Heart left ventricle (tissue), 13 donors: ENCODE results near the gene NMRK2.

ENCODE experiments used
- CTCF ChIP-seq, 12 donors: fragments of 200-600 bp; sonication (generic) in 4 of 12; IDR thresholded peaks; one replicate each; pipeline versions ENCODE4 v1.5.0 to v1.8.0; 2018 to 2022; ENCODE audit warnings: antibody characterized with exemption in 12 of 12, mild to moderate bottlenecking in 5 of 12
- POLR2A ChIP-seq, 2 donors: fragments of 450-650 bp; IDR thresholded peaks; one replicate each; pipeline ENCODE4 v1.6.1; 2017; ENCODE audit warnings: antibody characterized with exemption in 2 of 2, mild to moderate bottlenecking in 2 of 2, moderate library complexity in 2 of 2
- donor health status: ischemic (EF 13 %, LVEDD 7.1; RV severe dilation, severe dysfunction).
- donor health status: DM: no; HTN: yes; CAD: no.
- donor health status: DM: no; HTN: no; CAD: no.
- donor health status: ischemic (EF 25% LVEDD 6.9; RV normal size, moderate dysfunction).
- donor health status: ischemic (EF 25% LVEDD 5.7; RV mildly dilated, moderate dysfunction).
- donor health status: ischemic (EF 35%, LVEDD 5.7; RV mildly dilated, moderate dysfunction).
- donor health status: nonischemic (EF 11% LVEDD 7.7; RV severe dilation, severe dysfunction).
- donor health status: DM: yes; HTN: yes; CAD: no.
- donor health status: PGD.
- donor health status: ischemic (EF 29% LVEDD 5.4; RV normal size, mild dysfunction).
- donor health status: nonischemic (EF 23%, LVEDD 6.1; RV moderate dilation, normal function).

- TF ChIP-seq CTCF (IDR thresholded peaks at IDR 0.05) = no peak
- no peak for TF ChIP-seq POLR2A (IDR thresholded peaks at IDR 0.05)
Measured at GRCh38 chr19:3978145-3978544, 45.3 kb downstream of the NMRK2 start.
